NCI-H2081 treated with DMSO at 0.1 percent for 48 hours (cell line): ENCODE results near the gene TRAPPC10.

Source experiments
- DNase-seq: peaks from one replicate; lab custom pipeline; 2025; lab: John Stamatoyannopoulos, UW

Gene TRAPPC10, protein sequence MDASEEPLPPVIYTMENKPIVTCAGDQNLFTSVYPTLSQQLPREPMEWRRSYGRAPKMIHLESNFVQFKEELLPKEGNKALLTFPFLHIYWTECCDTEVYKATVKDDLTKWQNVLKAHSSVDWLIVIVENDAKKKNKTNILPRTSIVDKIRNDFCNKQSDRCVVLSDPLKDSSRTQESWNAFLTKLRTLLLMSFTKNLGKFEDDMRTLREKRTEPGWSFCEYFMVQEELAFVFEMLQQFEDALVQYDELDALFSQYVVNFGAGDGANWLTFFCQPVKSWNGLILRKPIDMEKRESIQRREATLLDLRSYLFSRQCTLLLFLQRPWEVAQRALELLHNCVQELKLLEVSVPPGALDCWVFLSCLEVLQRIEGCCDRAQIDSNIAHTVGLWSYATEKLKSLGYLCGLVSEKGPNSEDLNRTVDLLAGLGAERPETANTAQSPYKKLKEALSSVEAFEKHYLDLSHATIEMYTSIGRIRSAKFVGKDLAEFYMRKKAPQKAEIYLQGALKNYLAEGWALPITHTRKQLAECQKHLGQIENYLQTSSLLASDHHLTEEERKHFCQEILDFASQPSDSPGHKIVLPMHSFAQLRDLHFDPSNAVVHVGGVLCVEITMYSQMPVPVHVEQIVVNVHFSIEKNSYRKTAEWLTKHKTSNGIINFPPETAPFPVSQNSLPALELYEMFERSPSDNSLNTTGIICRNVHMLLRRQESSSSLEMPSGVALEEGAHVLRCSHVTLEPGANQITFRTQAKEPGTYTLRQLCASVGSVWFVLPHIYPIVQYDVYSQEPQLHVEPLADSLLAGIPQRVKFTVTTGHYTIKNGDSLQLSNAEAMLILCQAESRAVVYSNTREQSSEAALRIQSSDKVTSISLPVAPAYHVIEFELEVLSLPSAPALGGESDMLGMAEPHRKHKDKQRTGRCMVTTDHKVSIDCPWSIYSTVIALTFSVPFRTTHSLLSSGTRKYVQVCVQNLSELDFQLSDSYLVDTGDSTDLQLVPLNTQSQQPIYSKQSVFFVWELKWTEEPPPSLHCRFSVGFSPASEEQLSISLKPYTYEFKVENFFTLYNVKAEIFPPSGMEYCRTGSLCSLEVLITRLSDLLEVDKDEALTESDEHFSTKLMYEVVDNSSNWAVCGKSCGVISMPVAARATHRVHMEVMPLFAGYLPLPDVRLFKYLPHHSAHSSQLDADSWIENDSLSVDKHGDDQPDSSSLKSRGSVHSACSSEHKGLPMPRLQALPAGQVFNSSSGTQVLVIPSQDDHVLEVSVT

DNA sequence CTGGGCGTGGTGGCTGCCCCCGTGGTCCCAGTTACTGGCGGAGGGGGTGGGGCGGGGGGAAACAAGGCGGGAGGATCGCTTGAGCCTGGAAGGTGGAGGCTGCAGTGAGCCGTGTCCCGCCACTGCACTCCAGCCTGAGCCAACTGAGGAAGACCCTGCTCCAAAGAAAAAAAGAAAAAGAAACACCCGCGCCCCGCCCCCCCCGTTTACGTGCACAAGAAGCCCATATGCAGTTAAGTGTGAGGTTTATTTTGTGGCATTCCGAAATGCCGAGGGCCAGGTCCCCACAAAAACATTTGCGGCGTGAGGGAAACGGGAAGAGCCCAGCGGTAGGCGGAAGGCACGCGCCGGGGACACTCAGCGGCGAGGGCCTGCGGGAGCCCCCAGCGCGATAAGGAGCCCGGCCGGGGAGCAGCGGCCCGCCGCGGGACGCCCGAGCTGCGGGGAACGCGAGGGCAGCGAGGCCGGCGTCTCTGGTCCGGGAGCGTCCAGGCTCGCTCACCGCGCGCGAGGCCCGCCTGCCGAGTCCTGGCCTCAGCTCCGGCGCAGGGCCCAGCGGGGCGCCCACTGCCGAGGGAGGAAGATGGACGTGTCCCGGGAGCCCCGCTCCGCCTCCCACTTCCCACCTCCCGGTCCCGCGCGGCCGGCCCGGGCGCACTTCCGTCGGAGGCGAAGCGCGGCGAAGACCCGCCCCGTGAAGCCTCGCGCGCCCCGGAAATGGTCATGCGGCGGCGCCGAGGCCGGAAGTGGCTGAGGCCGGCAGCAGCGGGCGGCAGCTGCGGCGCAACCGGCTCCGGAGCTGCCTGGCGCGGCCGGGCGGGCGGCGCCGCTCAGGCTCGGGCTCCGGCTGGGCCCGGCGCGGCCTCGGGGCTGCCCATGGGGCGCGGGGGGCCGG, at the start of gene TRAPPC10:
Gene TRAPPC10 (plus strand): TSS at position 731 of the 895 bp plus-strand sequence. CDS start 185 bp downstream, outside the sequence.
- no peak for DNase-seq

DNA sequence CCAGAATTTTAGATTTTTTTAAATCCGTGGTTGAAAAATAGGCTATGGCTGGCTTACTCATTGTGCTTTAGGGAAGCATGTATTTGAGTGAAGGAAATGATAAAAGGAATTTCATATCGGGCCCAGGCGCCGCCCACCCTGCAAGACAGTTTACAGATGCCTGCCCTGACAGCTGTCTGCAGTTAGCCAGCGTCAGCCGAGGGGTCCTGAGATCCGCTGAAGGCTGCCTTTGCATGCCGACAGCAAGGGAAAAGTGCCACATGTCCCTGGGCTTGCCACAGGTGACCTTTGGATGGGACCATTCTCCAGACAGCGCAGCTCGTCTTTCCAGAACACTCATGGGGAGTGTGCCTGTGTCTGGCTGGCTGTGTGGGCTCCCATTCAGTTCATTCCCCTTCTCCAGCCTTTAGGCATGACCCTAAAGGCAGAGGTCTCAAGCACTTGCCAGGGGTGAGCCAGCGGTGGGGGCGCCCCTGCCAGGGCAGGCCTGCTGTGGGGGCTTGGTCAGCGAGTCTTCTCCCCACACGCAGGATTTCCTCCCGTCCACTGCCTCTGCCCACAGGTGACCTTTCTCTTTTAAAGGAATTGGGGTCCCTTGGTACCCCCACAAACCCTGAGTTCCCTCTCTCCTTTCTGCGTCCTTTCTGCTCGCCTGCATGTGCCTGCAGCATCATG, 46.1 kb upstream of the TRAPPC10 start:
- no peak for DNase-seq

DNA sequence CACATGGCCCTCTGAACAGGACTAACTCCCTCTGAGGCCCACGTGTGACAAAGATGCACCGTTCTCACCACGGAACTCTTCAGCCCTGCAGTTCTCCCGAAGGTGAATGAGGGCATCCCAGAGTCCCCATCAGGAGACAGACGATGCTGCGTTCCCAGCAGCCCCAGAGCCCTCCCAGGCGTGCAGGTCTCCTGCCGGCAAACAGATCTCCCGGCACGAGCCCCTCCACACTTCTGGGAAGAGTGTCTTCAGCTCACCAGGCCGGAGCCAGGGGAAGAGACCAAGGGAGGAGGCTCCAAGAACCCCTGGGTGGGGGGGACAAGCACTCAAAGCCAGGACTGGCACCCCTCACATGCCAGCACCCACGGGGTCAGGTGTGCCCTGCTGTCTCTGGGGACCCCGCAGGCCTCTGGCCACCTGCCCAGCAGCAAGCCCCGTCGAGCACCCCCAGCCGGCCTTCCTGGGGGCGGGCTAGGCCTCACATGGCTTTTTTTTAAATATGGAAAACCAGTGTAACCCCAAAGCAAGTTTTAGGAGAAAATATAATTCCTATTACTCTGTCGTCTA, 45.1 kb upstream of the TRAPPC10 start:
- no peak for DNase-seq

DNA sequence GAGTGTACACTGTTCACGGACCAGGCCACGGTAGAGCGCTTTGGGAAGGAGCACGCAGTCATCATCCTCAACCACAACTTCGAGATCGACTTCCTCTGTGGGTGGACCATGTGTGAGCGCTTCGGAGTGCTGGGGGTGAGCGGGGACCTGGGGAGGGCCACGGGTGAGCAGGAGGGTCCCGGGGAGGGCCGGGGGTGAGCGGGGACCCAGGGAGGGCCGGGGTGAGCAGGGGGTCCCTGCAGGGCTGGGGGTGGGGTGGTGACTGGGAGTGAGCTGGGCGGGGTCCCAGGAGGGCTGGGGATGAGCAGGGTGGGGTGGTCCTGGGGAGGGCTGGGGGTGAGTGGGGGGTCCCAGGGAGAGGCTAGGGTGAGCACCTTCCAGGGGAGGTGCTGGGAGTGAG, 44.1 kb upstream of the TRAPPC10 start:
- DNase-seq: no peak

DNA sequence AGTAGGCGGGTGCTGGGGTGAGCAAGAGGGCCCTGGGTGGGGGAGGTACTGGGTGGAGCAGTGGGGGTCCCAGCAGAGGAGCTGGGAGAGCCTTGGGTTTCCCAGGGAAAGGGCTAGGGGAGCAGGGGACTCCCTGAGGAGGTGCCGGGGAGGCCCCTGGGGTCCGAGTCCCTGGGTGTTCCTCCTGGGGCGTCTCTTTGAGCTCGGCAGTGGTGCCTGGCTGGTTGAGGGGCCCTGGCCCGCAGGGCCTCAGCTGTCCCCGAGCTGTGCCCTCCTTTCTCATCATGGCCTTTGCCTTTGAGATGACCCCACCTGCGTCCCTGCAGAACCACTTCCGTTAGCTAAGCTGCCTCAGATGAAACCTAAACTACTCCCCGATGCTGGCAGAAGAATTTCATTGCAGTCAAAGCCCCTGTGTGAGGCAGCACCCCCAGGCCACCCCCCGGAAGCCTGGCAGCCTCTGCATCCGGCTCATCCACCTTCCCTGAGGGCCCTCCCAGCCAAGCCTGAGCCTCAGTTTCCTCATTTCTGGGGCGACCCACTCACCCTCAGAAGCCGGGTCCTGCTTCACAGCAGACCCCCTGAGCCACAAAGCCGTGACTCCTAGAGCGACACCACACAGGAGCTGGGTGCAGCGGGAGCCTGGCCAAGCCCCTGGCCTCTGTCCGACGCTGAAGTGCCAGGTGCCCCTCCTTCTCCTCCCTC, 43.5 kb upstream of the TRAPPC10 start:
- DNase-seq: no peak

DNA sequence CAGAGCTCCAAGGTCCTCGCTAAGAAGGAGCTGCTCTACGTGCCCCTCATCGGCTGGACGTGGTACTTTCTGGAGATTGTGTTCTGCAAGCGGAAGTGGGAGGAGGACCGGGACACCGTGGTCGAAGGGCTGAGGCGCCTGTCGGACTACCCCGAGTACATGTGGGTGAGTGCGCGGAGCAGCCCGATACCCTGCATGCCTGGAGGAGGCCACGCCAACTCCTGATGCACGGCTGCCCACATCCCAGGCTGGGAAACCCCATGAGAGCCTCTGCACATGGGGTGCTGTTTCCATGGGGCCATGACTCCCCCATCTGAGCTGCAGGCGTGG, 43.0 kb upstream of the TRAPPC10 start:
- no peak for DNase-seq

DNA sequence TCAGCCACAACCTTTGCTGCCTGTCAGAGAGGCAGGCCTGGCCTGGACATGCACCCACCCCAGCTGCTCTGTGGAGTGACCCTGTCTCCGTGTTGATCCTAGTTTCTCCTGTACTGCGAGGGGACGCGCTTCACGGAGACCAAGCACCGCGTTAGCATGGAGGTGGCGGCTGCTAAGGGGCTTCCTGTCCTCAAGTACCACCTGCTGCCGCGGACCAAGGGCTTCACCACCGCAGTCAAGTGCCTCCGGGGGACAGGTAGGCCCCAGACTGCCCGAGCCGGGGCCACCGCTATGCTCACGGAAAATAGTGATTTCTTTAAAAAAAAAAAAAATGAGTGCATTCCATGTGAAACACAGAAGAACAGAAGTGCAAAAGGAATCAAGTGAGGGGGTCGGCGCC, 41.6 kb upstream of the TRAPPC10 start:
- DNase-seq: no peak

DNA sequence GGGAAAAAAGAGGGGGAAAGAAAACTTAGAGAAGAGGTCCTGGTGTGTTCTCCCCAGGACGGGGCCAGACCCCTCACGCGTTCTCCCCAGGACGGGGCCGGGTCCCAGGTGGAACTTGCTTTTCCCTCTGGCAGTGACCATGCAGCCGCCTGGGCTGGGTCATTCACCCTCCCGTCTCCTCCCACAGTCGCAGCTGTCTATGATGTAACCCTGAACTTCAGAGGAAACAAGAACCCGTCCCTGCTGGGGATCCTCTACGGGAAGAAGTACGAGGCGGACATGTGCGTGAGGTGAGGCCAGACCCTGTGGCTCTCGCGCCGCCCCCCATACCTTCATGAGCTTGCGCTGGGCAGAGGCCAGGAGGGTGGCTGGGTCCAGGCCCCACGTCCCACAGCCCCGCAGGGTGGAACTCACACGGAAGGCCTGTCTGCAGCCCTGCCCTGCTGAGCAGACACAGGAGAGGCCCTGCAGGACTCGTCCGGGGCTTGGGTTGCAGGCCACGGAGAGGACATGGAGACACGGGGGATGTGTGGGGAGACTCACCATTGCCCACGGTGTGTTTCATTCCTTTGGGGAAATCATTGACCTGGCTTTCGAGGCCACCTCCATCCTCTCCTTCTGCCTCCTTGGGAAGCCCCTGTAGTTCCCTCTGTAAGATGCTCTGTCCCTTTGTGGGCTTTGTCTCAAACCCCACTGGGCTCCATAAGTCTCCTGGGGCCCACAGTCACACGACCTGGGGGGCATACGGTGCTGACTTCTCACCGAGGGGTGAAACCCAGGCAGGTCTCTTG, 40.7 kb upstream of the TRAPPC10 start:
- DNase-seq: no peak

DNA sequence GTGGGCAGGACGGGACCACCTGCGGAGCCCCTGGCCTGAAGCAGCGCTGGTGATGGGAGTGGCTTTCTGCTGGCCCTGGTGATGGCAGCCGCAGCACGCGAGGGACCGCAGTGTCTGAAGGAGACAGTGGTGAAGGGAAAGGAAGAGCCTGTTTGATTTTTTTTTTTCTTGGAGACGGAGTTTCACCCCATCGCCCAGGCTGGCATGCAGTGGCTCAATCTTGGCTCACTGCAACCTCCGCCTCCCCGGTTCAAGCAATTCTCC, 40.2 kb upstream of the TRAPPC10 start:
- no peak for DNase-seq

DNA sequence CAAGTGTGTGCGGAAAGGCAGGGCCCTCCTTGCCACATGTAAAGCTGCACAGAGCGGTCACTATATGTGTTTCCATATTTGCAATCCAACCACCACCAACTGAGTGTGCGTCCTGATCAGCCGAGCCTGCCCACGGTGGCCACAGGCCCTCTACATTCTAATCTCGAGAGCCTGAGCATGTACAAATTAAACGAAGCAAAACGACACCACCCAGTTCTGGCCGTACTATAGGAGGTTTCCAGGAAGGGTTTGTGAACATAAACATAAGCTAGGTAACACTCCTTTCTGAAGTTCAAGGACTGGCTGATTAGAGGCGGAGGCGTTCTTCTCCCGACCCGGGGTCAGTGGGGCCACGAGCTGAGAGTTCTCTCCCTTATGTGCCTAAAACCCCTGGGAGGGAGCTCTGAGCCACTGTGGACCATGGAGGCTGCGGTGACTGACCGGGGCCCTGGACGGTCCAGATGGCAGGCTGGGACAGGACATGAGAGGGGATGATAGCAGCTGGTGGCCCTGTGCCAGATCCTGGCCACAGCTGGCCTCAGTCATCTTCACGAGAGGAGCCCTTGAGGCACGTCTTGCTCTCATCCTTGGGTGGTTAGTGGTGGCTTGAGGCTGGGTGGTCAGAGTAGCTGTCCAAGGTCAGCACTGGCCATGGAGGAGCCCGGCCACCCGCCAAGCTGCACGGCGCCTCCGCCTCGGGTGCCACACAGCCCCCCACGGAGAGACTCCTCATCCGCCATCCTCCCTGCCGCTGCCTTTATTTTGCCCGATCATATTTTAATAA, 39.1 kb upstream of the TRAPPC10 start:
- no peak for DNase-seq

DNA sequence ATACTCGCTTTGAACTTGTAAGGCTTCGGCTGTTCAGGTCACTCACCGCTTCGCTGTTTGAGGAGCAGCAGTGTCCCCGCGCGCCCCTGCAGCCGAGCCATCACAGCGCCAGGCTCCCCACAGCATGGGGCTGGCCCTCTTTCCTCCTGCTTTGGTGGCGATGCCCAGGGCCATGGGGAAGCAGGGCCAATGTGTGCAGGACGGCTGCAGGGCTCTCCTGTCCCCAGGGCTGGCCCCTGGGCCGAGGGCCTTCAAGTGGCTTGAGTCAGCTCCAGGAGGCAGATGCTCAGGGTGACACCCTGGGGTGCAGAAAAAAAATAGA, 38.5 kb upstream of the TRAPPC10 start:
- no peak for DNase-seq

DNA sequence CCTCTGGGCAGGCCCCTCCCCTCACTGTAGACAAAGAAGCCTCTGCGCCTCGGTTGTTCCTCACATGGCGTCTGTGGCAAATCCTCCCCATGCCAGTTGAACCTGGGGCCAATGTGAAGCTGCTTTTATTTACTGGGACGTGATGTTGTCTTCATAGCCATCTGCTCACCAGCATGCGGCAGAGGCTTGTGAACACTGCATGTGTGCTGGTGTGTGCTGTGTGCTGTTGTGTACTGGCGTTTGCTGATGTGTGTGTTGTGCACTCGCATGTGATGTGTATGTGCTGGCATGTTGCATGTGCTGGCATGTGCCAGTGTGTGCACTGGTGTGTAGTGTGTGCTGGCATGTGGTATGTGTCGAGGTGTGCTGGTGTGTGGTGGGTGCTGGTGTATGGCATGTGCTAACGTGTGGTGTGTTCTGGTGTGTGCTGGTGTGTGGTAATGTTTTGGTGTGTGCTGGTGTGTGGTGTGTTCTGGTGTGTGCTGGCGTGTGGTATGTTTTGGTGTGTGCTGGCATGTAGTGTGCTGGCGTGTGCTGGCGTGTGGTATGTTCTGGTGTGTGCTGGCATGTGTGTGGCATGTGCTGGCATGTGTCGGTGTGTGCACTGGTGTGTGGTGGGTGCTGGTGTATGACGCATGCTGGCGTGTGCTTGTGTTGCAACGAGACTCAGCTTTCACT, 37.2 kb upstream of the TRAPPC10 start:
- no peak for DNase-seq

DNA sequence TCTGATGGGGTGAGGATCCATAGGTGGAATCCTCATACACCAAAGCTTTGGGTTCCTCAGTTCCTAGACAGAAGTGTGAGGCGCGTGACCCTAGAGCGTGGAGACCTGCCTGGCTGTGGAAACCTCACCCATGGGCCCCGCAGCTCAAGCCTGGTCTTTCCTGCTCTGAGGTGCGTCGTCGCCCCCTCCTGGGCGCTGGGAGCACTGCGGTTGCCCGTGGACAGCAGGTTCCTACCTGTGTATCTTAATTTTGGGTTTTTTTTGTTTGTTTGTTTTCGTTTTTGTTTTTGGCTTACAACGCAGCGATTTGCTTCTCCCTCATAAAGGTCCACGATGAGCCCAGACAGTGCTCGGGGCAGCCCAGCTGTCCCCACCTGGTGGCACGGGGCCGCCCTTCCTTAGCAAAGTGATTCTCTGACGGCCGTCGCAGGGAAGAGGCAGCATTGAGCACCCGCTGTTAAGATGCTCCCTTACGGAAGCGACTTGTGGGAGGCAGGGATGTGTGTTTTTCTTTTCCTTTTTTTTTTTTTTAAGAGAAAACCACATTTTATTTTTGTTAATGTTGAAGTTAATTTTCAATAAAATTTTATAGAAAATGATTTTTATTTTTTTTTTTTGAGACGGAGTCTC, 36.5 kb upstream of the TRAPPC10 start:
- no peak for DNase-seq

DNA sequence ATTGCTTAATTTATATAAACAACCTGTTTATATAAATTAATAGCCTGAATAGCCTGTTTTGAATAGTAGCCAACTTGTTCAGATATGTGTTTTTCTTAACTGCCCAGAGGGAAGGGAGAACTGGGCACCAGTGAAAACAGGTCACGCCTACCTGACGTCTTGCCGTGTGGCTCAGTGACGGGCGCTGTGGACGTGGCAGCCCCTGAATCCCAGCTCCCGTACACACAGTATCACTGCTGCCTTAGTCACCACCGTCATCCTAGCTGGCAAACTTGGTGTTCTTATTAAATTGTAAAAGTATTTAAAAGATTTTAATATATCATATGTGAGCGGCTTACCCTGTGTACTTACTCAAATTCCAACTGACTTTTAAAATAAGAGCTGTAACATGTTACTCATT, 35.4 kb upstream of the TRAPPC10 start:
- DNase-seq: no peak

DNA sequence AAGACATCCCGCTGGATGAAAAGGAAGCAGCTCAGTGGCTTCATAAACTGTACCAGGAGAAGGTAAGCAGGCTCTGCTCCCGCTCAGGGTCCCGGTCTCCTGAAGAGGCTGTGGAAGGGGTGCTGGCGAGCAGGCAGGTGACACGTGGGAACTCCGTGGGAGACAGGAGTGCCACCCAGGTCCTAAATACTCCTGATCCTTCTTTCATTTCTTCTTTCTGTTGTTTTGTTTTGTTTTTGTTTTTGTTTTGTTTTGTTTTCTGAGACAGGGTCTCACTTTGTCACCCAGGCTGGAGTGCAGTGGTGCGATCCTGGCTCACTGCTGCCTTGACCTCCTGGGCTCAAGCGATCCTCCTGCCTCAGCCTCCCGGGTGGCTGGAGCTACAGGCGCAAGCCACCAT, 34.0 kb upstream of the TRAPPC10 start:
- no peak for DNase-seq

DNA sequence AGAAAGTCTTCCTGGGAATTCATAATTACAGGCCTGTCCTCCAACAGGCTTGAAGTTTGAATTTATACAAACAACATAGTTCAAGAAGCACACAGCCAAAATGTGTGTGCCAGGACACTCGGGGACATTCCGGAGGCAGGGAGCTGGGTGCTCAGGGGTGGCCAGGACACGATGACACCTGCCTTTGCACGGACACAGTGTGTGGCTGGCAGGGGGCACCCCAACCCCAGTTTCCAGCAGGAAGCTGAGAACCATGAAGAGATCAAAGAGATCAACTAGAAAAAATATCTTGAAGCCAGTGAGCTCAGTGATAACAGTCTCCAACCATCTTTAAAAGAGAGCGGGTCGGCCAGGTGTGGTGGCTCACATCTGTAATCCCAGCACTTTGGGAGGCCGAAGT, 32.5 kb upstream of the TRAPPC10 start:
- no peak for DNase-seq

DNA sequence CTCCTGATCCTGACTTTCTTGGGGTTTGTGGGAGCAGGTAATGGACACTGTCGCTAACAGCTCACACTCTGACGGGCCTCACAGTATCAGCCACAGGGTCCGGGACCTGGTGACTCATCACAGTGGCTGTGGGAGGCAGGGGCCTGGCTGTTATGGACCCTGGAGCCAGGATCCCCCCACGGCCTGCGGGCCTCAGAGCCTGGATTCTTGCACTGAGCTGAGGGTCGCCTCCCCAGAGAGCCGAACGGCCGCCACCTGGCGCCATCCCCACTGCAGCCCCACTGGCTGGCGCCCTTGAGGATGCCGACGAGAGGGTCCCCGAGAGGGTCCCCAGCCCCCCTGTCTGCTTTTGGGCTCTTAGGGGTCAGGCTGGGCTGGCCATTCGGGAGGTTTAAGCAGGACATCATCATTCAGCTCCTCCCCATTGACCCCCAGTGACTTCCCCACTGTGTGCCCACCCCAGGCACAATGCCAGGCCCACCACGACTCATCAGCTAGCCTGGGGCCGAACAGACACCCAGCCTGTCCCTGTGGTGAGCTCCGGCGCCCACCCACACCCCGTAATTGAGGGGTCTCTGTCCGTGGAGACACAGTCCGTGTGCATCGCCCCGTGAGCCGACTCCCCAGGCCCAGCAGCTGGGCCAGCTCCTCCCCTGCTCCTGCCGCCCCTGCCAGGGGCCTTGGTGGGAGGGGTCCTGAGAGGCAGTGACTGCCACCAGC, 30.8 kb upstream of the TRAPPC10 start:
- no peak for DNase-seq
